ENCODE measurements around the gene ABCC4.

DNA sequence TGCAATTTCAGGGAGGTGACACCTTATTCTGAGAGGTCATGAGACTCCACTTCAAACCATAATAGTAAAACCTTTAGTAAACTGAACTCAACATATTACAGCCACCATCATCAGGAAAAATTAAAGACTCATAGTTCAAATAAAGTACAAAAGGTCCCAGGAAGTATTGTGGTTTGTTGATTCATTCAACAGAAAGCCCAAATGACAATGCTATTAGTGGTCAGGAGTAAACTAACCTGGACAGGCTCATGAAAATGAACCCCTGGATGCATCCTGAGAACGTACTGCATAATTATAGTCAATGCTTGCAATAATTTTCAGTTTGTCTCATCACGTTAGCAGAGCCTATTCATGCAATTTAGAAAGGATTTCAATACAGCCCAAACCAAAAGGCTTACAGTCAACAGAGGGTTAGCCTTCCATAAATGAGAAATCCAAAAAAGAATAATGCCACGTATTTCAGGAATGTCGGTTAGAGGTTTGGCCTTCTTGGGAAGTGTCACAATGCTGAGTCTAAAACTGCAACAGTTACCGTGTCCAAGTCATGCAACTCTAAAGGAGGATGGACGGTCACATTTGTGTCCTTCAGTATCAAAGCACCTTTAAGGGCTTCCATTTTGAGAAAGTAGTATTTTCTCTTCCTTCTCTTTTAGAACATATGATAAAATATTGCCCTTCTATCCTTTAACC, 280.8 kb downstream of the ABCC4 start:
- TF ChIP-seq, protein P1, sequence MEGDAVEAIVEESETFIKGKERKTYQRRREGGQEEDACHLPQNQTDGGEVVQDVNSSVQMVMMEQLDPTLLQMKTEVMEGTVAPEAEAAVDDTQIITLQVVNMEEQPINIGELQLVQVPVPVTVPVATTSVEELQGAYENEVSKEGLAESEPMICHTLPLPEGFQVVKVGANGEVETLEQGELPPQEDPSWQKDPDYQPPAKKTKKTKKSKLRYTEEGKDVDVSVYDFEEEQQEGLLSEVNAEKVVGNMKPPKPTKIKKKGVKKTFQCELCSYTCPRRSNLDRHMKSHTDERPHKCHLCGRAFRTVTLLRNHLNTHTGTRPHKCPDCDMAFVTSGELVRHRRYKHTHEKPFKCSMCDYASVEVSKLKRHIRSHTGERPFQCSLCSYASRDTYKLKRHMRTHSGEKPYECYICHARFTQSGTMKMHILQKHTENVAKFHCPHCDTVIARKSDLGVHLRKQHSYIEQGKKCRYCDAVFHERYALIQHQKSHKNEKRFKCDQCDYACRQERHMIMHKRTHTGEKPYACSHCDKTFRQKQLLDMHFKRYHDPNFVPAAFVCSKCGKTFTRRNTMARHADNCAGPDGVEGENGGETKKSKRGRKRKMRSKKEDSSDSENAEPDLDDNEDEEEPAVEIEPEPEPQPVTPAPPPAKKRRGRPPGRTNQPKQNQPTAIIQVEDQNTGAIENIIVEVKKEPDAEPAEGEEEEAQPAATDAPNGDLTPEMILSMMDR (IDR thresholded peaks at IDR 0.05; ENCODE audit: low read depth, low read length) = no peak
- TF ChIP-seq EZH2phosphoT487 (IDR thresholded peaks at IDR 0.05; ENCODE audit: low read depth) = no peak
